ENCODE data around the gene RFXAP.
A peak's percentile ranks its signal among the peaks of the same experiment; 100 is the strongest.
"Not testable (repeated sequence)": the region's sequence is repeated elsewhere in the genome, so short reads cannot be mapped to it uniquely, and the experiment has no call there.

RFXAP gene, protein sequence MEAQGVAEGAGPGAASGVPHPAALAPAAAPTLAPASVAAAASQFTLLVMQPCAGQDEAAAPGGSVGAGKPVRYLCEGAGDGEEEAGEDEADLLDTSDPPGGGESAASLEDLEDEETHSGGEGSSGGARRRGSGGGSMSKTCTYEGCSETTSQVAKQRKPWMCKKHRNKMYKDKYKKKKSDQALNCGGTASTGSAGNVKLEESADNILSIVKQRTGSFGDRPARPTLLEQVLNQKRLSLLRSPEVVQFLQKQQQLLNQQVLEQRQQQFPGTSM

DNA sequence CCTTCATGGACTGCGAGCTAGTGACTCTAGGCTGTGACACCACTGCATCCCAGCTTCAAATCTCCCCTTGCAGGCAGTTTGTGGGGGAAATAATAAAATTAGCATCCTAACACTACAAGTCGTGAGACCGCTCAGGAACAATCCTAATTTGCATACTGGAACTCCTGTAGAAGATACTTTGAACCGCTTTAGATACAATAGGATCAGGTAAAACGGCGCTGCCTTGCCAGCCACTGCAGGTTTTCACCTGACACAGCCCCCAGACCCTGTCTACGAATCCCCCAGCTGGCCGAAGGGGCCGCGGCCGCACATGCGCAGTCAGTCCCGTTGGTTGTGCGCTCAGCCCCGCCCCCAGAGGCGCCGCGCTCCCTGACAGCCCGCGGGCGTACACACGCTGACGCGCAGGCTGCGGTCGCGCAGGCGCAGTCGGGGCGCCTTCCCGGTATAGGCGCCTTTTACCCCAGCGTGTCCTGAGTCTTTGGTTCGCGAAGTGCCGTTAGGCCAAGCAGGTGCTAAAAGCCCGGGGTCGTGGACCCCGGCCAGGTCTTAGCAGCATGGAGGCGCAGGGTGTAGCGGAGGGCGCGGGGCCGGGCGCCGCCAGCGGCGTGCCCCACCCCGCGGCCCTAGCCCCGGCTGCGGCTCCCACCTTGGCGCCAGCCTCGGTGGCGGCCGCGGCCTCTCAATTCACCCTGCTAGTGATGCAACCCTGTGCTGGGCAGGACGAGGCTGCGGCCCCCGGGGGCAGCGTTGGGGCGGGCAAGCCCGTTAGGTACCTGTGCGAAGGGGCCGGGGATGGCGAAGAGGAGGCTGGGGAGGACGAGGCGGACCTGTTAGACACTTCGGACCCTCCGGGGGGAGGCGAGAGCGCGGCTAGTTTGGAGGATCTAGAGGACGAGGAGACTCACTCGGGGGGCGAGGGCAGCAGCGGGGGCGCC lies at the start of gene RFXAP:
Gene RFXAP, plus strand, starts transcription at position 419 of the 935 bp plus-strand sequence. Its CDS starts 136 bp downstream, at position 555.
- peak; percentile 95 for DNase-seq

DNA sequence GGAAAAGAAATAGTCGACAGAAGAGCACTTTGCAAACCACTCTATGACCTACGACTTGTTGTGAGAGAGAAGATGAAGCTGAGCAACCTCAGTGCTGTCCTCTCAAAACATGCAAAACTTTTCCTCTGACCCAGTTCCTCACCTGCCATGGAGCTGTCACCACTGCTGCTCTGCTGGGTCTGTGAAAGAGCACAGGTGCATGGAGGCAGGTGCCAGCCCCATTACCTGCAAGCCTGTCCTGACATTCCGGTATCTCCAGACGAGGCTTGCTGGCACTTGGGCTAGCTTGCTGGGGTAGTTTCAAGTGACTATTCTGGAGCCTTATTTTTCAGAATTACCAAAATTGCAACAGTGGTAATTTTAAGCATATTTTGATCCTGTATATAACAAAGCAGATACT lies 49.5 kb upstream of the RFXAP start:
- DNase-seq, result no peak

DNA sequence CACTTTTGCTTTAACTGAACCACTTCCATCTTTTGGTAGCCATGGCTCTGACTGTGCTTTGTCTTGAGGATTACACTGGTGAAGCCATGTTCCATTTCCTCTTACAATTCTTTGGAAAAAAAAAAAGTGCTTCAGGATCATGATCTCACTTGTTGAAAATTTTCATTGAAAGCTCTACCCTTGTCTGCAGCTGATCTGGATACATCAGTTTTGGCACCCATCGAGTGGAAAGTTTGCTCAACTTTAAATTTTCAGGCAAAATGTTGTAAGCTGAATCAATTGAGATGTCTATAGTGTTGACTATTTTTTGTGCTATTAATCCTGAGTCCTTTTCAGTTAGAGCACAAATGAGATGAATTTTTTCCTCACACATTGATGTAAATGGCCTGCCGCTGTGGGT lies 48.3 kb upstream of the RFXAP start:
- DNase-seq, result no peak

DNA sequence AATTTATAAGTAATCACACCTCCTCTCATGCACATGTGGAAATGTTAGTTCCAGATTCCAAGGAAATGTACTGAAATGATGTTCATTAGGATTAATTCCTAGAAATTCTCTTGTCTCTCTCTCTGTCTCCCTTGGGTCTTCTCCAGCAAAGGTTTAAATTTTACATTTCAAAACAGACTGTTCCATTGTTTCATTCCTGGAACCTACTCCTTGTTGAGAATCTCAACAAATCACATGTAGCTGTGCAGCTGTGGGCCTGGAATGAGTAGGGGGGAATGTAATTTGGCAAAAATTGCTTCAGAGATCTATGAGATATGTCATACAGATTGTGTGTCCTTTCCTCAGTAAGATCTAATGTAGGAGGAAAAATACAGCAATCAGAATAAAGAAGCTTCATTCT lies 46.2 kb upstream of the RFXAP start:
- no peak for DNase-seq

DNA sequence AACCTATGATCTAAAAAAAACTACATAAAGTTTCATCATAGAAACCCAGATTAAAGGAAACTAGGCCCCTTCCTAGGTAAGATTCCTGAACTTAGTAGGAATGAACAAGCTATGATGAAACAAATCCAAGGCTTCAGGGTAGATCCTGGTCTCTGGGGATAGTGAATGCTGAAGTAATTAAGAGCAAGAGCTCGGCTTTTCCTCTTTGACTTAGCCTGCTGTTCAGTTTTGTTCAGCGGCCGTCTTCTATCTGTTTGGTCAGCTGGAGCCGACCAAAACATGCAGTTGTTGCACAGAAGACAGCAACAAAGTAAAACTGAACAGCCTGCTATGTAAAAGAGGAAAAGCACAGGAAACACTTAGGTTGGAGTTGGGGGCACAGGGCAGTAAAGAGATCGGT lies 44.1 kb upstream of the RFXAP start:
- DNase-seq, result no peak

DNA sequence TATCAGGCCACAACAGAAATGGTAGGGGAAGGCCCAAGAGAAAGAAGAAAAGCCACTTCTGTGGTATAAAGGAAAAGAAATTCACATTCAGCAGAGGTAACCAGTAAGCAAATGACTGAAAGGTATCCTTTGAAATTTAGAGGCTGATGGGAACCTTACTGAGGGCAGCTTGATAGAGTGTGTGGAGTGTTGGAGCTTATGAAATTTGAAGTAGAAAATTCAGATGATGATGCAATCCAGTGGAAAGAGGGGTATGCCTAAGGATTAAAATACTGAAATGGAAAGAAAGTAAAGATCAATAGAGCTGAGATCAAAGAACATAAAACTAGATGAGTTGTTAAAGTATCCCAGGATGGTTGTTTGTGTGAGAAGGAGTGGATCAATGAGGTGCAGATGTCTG lies 42.8 kb upstream of the RFXAP start:
- DNase-seq, result no peak

DNA sequence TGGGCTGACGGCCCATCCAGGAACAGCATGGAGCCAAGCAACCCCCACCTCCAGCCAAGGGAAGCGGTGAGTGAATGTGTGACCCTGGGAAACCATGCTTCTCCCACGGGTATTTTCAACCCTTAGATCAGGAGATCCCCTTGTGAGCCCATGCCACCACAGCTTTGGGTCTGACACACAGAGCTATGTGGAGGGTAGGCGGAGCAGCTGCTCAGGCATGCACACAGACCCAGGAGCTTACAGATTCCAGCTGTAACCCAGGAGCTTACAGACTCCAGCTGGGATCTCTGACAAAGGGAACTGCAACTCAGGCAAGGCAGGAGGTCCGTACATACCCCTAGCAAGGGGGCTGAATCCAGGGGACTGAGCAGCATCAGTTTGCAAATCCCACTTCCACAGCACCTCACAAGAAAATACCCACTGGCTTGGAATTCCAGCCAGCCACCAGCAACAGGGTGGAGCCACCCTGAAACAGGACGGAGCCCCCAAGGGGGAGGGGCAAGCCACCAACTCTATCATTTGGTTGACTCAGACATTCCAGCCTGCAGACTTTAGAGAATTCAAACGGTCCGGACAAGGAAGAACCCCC lies 40.8 kb upstream of the RFXAP start:
- no peak for DNase-seq

DNA sequence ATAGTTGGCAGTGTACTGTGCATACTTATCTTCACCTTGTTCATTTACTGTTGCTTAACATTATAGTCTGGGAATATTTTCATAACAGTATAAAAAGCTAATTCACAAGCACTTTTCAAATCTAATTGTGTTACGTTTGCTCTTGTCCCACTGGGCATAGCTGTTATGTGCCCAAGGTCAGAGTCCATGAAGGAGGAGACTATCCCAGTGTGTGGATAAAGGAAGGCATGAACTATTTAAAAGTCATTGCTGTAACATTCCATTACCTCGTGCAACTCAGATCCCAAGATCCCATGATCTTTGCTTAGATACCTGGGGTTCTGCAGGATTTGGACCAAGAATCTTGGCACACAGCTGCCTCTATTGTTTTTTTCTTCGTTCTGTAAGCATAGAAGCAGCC lies 35.1 kb upstream of the RFXAP start:
- no peak for DNase-seq

DNA sequence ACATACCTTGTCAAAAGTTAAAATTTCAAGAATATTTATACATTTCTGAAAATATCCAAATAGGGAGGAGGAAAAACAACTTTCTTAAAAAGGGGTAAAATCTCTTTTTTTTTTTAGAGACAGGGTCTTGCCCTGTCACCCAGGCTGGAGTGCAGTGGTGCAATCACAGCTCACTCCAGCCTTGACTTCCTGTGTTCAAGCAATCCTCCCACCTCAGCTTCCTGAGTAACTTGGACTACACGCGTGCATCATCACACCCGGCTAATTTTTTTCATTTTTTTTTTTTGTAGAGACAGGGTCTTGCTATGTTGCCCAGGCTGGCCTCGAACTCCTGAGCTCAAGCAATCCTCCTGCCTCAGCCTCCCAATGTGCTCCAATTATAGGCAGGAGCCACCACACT lies 32.8 kb upstream of the RFXAP start:
- DNase-seq, result not testable (repeated sequence)

DNA sequence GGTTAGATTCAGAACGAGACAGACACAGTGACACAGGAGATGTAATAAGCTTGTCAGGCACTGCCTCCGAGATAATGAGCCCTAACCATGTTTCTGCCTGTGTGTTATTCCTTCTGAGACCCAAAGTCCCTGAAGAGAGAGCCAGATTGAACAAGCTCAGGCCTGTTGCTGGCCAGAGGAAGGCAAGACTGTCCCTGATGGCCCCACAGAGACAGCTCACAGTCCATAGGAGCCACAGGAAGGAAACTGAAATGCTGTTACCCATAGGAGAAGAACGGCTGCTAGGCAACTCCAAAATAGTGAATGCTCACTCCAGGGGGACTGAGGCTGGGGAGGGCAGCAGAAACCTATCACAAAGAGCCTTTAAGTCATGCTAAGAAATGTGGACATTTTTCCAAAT lies 31.8 kb upstream of the RFXAP start:
- DNase-seq, result no peak

DNA sequence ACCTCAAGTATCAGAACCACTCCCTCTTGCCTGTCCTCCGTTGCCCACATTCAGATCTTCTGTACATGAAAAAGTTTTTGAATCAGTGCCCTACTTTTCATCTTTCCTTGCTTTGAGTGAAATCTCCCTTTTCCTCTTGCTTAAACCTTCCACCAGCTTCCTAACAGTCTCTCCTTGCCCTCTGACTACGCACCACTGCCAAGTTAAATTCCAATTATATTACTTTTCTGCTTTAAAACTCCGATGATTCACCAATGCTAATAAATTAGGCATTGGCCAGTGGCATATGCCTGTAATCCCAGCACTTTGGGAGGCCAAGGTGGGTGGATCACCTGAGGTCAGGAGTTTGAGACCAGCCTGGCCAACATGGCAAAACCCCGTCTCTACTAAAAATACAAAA lies 30.7 kb upstream of the RFXAP start:
- DNase-seq, result no peak

DNA sequence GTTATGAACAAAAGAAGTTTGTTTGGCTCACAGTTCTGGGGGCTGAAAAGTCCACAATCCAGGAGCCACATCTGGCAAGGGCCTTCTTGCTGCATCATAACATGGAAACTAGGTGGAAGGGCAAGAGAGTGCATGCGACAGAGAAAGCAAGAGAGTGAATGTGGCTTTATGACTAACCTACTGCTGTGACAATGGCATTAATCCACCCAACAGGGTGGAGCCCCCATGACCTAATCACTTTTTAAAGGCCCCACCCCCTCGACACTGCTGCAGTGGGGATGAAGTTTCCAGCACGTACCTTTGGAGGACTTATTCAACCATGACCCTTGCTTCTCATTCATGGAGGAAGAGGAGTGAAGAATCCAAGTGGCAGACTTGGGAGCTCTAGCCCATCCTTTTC lies 30.0 kb upstream of the RFXAP start:
- DNase-seq, result no peak

DNA sequence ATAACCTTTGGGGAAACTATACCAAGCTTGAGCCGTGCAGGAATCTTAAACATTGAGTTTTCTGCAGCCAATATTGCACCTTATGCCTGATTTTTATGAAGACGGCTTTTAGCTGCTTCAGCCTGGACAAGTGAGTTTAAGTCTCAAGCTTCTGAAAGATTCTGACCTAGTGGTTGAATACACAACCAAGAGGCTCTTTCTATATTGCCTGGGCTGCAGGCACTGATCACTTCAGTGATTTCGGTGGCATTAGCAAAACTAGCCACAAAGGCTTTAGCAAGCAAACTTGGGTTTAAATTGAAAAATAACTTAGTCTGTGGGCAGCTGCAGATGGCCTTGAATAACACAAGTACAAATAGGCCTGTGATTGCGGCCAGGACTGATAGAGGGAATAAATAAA lies 29.3 kb upstream of the RFXAP start:
- no peak for DNase-seq

DNA sequence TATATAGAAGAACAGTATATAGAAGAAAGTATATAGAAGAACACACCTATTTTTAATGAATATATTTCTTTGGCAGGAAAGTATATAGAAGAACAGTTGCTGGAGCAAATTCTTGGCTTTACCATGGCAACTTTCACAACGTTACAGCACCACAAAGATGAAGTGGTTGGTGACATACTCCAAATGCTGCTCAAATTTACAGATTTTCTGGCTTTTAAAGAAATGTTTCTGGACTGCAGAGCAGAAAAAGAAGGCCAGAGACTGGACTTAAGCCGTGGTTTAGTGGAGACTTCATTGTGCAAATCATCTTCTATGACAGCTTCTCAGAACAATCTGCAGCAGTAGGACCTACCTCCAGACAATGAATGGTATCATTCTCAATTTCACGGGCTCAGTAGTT lies 24.3 kb upstream of the RFXAP start:
- DNase-seq, result no peak

DNA sequence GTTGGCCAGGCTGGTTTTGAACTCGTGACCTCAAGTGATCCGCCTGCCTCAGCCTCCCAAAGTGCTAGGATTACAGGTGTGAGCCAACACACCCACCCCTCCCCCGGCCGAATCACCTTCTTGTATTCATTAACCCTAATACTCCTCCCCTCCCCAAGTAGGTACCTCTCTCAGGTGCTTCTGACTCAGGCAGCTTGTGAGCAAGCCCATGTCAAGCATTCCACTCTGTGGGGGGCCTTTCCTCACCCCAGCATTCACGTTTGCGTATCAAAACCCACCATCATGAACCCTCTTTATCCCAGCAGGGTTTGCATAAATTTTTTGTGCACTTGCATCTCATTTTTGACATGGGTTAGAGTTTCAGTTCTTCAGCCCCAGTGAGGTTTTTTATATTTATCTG lies 23.6 kb upstream of the RFXAP start:
- DNase-seq, result no peak

DNA sequence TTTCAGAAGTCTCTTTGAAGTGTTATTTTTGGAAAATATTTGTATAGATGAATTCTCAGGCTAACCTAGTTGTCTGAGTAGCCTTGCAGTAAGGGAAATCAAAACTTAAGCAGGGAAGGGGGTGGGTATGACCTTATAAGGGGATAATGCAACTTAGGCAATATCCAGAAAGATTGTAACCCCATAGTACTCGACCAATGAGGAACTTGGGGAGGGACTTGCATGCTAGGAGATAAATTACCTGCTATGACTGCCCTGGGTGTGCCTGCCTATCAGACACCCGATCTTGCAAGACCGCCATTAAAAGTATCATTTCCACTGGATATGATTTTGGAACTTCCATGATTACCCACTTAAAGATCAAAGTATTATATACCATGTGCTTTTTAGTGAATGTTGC lies 23.0 kb upstream of the RFXAP start:
- no peak for DNase-seq

DNA sequence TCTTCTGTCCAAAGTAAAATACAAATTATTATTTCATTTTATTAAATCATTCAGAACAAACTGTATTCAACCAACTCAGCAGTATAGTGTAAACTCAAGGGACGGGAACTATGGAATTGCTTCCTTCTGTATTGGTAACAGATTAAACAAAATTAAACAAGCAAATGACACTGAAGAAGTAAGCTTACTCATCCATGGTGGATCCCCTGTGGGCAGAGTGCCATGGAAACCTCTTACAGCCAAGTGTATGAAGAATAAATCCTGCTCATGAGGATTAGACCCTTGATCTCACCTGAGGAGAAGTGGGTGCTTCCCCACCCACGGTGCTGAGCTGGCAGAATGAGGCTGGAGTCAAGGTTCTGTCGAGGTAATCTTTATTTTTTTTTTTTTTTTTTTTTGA lies 18.0 kb upstream of the RFXAP start:
- DNase-seq, result no peak

DNA sequence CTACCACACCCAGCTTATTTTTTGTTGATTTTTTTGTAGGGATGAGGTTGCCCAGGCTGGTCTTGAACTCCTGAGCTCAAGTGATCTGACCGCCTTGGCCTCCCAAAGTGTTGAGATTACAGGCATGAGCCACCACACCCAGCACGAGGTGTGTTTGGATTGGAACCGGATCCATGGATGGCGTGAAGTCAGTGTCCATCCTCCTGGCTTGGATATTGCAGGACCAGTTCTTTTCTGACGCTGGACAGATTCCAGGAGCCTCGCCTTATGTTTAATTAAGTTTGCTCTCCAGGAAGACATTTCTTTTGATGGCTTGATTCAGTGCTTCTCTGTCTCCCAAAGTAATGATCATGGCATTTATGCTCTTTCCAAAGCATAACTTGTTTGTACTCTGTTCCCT lies 14.4 kb upstream of the RFXAP start:
- DNase-seq, result no peak

DNA sequence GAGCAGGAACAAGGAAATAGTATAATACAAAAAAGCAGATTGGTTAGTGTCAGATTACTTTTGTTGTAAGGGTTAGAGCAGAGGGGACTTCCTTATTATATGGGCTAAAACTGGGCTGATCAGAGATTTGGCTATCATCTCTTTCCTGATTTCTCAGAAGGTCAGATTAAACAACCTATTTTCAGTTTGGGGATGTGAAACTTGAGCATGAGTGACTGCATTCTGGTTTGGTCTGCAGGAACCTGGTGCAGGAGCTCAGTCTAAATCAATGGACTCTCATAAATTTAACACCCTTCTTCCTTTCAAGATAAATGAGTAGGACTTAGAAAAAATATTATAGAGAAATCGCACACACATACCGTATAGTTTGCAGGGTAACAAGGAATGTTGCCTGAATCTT lies 12.9 kb upstream of the RFXAP start:
- DNase-seq, result no peak

DNA sequence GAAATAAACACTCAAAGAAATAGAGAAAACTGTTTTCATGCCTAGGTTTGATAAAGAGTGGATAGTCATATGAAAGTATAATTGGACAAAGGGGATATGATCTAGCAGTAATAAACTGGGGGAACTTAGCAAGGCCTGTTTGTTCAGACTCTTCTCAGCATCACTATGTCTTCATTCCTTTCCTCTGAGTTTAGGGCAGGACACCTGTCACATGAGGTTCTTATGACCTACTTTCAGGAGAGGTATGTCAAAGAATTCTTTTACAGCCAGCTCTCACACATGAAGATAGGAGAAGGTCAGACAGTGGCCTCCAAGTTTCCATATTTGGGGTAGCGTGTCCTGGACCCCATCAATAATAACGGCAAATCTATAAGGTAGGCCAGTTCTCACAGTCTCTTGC lies 11.4 kb upstream of the RFXAP start:
- no peak for DNase-seq

DNA sequence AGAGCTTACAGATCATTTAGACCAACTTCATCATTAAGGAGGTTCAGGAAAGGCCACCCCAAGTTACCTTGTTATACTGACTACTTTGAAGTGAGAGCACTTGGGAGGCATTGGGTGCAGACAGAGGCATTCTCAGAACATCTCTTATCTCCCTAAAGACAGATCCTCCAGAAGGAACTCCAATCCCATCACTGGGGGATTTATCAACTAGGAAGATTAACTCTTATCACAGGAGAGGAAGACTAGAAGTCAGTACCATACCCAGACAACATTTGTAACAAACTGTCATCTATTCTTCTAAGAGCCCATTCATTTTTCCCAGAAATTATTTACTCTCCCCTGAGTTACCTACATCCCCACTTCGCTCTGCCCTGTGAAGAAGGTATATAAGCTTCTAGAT lies 5.8 kb upstream of the RFXAP start:
- DNase-seq, result no peak

DNA sequence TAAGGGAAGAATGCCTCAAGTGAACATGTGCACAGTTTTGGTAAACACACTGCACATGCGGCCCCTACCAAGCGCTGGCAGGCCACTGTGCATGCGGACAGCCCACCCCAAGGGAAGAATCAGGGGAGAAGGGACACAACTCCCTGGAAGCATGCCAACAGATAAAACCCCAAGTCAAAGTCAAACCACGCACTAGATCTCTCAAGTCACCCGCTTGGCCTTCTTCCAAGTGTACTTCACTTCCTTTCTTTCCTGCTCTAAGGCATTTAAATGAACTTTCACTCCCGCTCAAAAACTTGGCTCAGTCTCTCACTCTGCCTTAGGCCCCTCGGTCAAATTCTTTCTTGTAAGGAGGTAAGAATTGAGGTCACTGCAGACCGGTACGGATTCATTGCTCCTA lies 4.6 kb upstream of the RFXAP start:
- no peak for DNase-seq

DNA sequence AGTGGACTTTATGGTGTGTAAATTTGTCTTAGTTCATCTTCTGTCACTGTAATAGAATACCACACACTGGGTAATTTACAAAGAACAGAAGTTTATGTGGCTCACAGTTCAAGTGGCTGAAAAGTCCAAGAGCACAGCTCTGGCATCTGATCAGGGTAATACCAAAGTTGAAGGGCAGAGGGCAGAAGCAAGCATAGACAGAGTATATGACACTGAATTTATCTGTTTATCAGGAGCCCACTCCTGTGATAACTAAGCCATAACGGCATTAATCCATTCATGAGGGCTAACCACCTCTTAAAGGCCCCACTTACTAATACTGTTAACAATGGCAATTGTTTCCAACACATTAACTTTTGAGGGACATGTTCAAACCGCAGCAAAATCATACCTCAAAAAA lies 4.0 kb upstream of the RFXAP start:
- DNase-seq, result no peak
